HG02678 (cell line): Measurements from ENCODE around the gene SPATA2L.
"Not testable (repeated sequence)": the region's sequence is repeated elsewhere in the genome, so short reads cannot be mapped to it uniquely, and the experiment has no call there.

Experiments used
- ATAC-seq: cut with Tn5 transposase; IDR thresholded peaks from one replicate; pipeline ENCODE4 v1.9.1; 2021; ENCODE audit warnings: mild to moderate bottlenecking, moderate library complexity; ENCODE audit not compliant: unreplicated experiment

Gene SPATA2L

GRCh38 chr16:89691231-89691985, 10.1 kb downstream of the SPATA2L start:
- ATAC-seq, result no peak

- ATAC-seq, result no peak
These were observed 11.1 kb downstream of the SPATA2L start for GRCh38 chr16:89690392-89690901.

- not testable (repeated sequence) for ATAC-seq
These were observed 11.9 kb downstream of the SPATA2L start for GRCh38 chr16:89689621-89690020.

GRCh38 chr16:89689142-89689541, 12.4 kb downstream of the SPATA2L start:
- no peak for ATAC-seq

GRCh38 chr16:89688395-89688794, 13.1 kb downstream of the SPATA2L start:
- no peak for ATAC-seq

GRCh38 chr16:89687092-89687940, 14.2 kb downstream of the SPATA2L start:
- ATAC-seq, result peak; percentile 48

GRCh38 chr16:89686520-89687091, 14.9 kb downstream of the SPATA2L start, which contains the start of gene CDK10:
TSS of gene CDK10 (plus strand) at chr16:89686689. CDS start at chr16:89686711, 22 bp downstream.
- ATAC-seq, result peak; percentile 83

- no peak for ATAC-seq
These were observed 15.6 kb downstream of the SPATA2L start for GRCh38 chr16:89685916-89686315.

- no peak for ATAC-seq
These were observed 23.2 kb downstream of the SPATA2L start for GRCh38 chr16:89678258-89678657.

GRCh38 chr16:89672177-89672941, 29.1 kb downstream of the SPATA2L start:
- ATAC-seq, result no peak

GRCh38 chr16:89671565-89671964, 29.9 kb downstream of the SPATA2L start:
- ATAC-seq, result not testable (repeated sequence)

- ATAC-seq, result no peak
These were observed 30.7 kb downstream of the SPATA2L start for GRCh38 chr16:89670496-89671431.

GRCh38 chr16:89669755-89670154, 31.8 kb downstream of the SPATA2L start:
- no peak for ATAC-seq

GRCh38 chr16:89668790-89669158, 32.7 kb downstream of the SPATA2L start:
- no peak for ATAC-seq

- no peak for ATAC-seq
These were observed 33.9 kb downstream of the SPATA2L start for GRCh38 chr16:89667633-89668032.

- ATAC-seq, result not testable (repeated sequence)
These were observed 34.5 kb downstream of the SPATA2L start for GRCh38 chr16:89667000-89667399.

GRCh38 chr16:89664238-89664637, 37.3 kb downstream of the SPATA2L start:
- not testable (repeated sequence) for ATAC-seq

GRCh38 chr16:89661215-89661614, 40.3 kb downstream of the SPATA2L start:
- ATAC-seq, result no peak

- ATAC-seq, result no peak
These were observed 41.4 kb downstream of the SPATA2L start for GRCh38 chr16:89660146-89660545.
